Neutrophil (primary cell): ENCODE results near the gene SMURF1.

Experiments
- H3K27ac ChIP-seq: fragments of 200-600 bp; sonication (generic); 2 replicates; pipeline ENCODE4 v1.5.1; 2016; ENCODE audit warnings: mild to moderate bottlenecking, moderate library complexity
- H3K27me3 ChIP-seq: fragments of 200-600 bp; sonication (generic); 2 replicates; pipeline ENCODE4 v1.6.0; 2016; ENCODE audit warnings: mild to moderate bottlenecking
- H3K36me3 ChIP-seq: fragments of 200-600 bp; sonication (generic); 2 replicates; pipeline ENCODE4 v1.5.1; 2017
- H3K4me1 ChIP-seq, 2 experiments: fragments of 200-600 bp in 1 of 2; sonication (generic) in 1 of 2; 1 replicate in 1 of 2; 2 replicates in 1 of 2; pipeline versions ENCODE4 v1.5.1 to v1.6.1; 2013 to 2016; ENCODE audit warnings: low read depth in 1 of 2, low read length in 1 of 2, mild to moderate bottlenecking in 1 of 2, moderate library complexity in 1 of 2; ENCODE audit not compliant: control insufficient read depth in 1 of 2, insufficient read depth in 1 of 2
- H3K4me3 ChIP-seq, 2 experiments: fragments of 200-600 bp in 1 of 2; sonication (generic) in 1 of 2; 1 replicate in 1 of 2; 2 replicates in 1 of 2; pipeline ENCODE4 v1.5.1; 2013 to 2016; ENCODE audit warnings: low read depth in 1 of 2, low read length in 1 of 2, mild to moderate bottlenecking in 1 of 2, moderate library complexity in 1 of 2
- H3K9me3 ChIP-seq: fragments of 200-600 bp; sonication (generic); 2 replicates; pipeline ENCODE4 v1.5.1; 2016
- TF ChIP-seq, protein P1 (sequence below): fragments of 200-600 bp; sonication (generic); IDR thresholded peaks from 2 replicates; pipeline ENCODE4 v1.5.1; 2016; ENCODE audit warnings: antibody characterized with exemption

SMURF1 gene

DNA sequence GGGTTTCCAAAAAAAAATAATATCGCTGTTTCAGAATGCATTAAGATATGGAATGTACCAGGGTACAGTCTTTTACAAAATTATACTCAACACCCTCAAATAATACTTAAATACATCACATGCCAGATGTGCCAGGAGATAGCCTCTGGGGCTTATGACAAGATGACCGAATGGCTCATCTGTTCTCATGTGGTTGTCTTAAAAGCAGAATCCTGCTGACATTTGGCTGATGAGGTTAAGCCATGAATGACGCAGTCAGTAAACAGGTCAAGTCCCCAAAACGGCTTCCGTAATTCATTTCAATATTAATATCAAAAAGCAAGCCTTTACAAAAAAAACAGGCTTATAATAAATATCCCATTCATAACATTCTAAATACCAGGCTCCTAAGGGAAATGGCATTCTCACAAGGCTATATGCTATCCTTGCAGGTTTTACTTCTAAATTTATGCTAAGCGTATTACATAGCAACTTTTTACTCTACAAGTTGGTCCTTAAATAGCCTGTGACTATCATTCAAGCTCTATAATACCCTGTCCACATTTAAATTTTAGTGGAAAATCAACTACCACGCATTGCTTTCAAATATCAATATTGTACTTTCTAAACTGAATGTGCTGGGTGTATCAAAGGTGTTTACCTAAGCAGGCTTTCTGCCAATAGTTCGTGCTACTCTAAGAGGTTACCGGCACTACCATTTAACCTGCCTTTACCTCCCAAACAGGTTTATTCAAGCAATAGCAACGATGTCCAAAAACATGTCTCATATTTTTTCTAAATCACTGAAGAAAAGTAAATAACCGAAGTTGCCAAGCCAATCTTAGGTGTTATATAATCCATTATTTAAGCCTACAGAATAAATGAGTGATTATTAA lies 15.6 kb downstream of the SMURF1 start:
- Histone ChIP-seq H3K36me3 (no peaks in the 10 kb centered on the region), H3K27me3 (no peaks in the 10 kb centered on the region), H3K4me3 (no peak overlapping the region), H3K4me1 (peaks cover 17 to 24% of the 10 kb centered on the region in 2 experiments), H3K27ac (no peak overlapping the region), H3K9me3 (no peaks in the 10 kb centered on the region)
- TF ChIP-seq, protein P1, sequence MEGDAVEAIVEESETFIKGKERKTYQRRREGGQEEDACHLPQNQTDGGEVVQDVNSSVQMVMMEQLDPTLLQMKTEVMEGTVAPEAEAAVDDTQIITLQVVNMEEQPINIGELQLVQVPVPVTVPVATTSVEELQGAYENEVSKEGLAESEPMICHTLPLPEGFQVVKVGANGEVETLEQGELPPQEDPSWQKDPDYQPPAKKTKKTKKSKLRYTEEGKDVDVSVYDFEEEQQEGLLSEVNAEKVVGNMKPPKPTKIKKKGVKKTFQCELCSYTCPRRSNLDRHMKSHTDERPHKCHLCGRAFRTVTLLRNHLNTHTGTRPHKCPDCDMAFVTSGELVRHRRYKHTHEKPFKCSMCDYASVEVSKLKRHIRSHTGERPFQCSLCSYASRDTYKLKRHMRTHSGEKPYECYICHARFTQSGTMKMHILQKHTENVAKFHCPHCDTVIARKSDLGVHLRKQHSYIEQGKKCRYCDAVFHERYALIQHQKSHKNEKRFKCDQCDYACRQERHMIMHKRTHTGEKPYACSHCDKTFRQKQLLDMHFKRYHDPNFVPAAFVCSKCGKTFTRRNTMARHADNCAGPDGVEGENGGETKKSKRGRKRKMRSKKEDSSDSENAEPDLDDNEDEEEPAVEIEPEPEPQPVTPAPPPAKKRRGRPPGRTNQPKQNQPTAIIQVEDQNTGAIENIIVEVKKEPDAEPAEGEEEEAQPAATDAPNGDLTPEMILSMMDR: no peak

DNA sequence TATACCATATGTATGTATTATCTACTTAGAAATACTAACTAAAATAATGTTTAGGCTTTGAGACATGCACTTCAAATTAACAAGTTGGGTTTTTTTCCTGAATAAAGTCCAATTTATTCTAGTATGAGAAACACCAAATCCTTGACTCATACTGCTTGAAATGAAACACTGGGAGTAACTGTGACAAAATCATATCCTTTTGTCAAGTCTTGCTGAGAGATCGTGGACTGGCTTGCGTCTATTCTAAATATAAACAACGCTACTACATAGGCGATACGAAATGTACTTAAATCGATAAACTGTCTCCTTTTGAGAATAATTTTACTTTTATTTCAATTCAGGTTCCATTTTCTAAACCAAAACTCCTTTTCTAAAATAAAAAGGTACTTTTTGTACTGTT lies 16.3 kb downstream of the SMURF1 start:
- TF ChIP-seq, protein P1: no peak
- H3K27me3 ChIP-seq: no peaks in the 10 kb centered on the region
- H3K4me3 ChIP-seq: no peak overlapping the region
- peaks cover 20 to 29% of the 10 kb centered on the region in 2 experiments for H3K4me1 ChIP-seq
- no peaks in the 10 kb centered on the region for H3K36me3 ChIP-seq
- no peak overlapping the region for H3K27ac ChIP-seq
- no peaks in the 10 kb centered on the region for H3K9me3 ChIP-seq

DNA sequence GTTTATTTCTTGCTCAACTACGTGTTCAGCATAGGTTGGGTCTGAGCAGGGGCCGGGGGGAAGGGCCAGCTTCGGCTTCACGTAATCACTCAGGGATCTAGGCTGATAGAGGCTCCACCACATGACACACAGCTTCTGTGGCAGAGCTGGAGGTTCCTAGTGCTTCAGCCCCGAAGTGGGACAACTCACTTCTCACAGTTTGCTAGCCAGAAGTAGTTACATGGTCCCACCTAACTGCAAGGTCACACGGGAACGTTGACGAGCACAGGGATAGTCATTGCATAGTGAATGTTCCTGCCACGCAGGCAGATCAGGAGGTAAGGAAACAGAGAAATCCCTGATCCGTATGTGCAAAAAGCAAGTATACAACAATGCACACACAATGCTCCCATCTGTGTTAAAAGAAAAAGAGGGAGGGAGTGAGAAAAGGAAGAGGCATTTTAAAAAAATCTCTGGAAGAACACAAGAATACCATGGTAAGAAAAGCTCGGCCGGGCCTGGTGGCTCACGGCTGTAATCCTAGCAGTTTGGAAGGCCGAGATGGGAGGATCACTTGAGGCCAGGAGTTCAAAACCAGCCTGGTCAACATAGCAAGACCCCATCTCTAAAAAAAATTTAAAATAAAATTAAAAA lies 16.9 kb downstream of the SMURF1 start:
- H3K27ac ChIP-seq: no peak overlapping the region
- H3K4me3 ChIP-seq: no peak overlapping the region
- H3K4me1 ChIP-seq: peaks cover 20 to 29% of the 10 kb centered on the region in 2 experiments

DNA sequence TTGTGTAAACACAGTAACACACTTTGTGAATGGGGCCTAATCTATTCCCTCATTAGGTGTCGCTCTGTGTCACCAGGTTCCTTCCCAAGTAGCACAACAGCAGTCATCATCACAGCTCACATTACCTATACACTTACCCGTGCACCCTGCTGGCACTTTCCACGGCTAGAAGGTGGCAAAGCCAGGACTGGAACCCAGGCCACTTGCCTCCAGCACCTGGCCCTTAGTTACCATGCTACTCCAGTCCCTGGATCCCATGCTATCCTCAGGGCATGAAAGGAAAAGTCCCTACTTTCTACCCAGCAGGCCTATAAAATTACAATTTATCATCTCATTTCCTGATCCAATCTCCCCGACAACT lies 18.4 kb downstream of the SMURF1 start:
- TF ChIP-seq, protein P1: no peak
- Histone ChIP-seq H3K36me3 (no peaks in the 10 kb centered on the region), H3K27ac (no peak overlapping the region), H3K4me3 (no peak overlapping the region), H3K9me3 (no peaks in the 10 kb centered on the region), H3K4me1 (peaks cover 28 to 39% of the 10 kb centered on the region in 2 experiments), H3K27me3 (no peaks in the 10 kb centered on the region)

More for the DNA sequence above, 16.9 kb downstream of the SMURF1 start:
- TF ChIP-seq, protein P1: no peak
- Histone ChIP-seq H3K9me3 (no peaks in the 10 kb centered on the region), H3K27me3 (no peaks in the 10 kb centered on the region), H3K36me3 (no peaks in the 10 kb centered on the region)

DNA sequence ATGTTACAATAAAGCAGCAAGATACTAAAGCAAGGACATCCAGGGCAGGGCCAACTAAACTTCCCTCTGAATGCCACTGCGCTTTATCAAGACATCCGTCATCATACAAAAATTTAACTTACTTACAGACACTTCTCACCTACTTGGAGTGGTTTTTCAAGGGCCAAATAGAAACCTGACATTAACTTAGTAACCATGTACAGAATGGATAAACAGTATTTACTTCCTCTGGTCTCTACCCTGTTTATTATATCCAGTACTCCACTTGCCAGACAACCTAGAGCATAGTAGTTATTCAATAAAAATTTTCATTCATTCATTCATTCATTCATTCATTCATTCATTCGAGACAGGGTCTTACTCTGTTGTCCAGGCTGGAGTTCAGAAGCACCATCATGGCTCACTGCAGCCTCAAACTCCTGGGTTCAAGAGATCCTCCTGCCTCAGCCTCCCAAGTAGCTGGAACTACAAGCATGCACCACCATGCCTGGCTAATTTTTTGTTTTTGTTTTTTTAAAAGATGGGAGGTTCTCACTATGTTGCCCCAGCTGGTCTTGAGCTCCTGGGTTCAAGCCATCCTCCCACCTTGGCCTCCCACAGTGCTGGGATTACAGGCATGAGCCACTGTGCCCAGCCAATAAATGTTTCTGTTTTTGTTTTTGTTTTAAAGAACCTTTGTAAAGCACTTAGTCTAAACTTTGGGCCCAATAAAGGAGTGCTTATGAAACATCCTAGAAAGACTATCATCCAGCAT lies 19.0 kb downstream of the SMURF1 start:
- H3K9me3 ChIP-seq: no peaks in the 10 kb centered on the region
- no peak overlapping the region for H3K4me3 ChIP-seq
- TF ChIP-seq, protein P1: no peak
- H3K4me1 ChIP-seq: peaks cover 29 to 42% of the 10 kb centered on the region in 2 experiments
- no peaks in the 10 kb centered on the region for H3K36me3 ChIP-seq
- H3K27me3 ChIP-seq: no peaks in the 10 kb centered on the region
- no peak overlapping the region for H3K27ac ChIP-seq
